CD8-positive, alpha-beta memory T cell (primary cell): ENCODE data around the gene EIF3K. TPM values are rescaled to one million over a fixed set of nuclear protein-coding genes. Genes with fewer than 3 reads are reported as not detected.
A peak's percentile ranks its signal among the peaks of the same experiment; 100 is the strongest.
"Not testable (repeated sequence)": the region's sequence is repeated elsewhere in the genome, so short reads cannot be mapped to it uniquely, and the experiment has no call there.

Source experiments
- CTCF ChIA-PET: fragments of 350-600 bp; sonication (Branson Sonifier 250); formaldehyde crosslinking; loops from one replicate; lab custom pipeline; 2021; ENCODE audit warnings: antibody characterized with exemption; lab: Charles Lee
- POLR2A ChIA-PET: fragments of 350-600 bp; sonication (Branson Sonifier 250); formaldehyde crosslinking; loops from one replicate; lab custom pipeline; 2021; ENCODE audit warnings: antibody characterized with exemption; lab: Charles Lee
- DNase-seq, 5 donors: peaks; one replicate each; pipeline versions ENCODE4 v3.0.0 to v3.0.0-alpha.2; 2020 to 2022; ENCODE audit warnings: mixed read lengths in 1 of 5
- H3K27ac ChIP-seq: one replicate; pipeline ENCODE4 v1.7.0; 2013; ENCODE audit warnings: low read depth, mild to moderate bottlenecking, low read length, moderate library complexity
- H3K27me3 ChIP-seq: 2 replicates; pipeline ENCODE4 v1.7.0; 2013; ENCODE audit warnings: low read length, mild to moderate bottlenecking; ENCODE audit not compliant: insufficient read depth, poor library complexity, severe bottlenecking
- H3K36me3 ChIP-seq: 2 replicates; pipeline ENCODE4 v1.7.0; 2013; ENCODE audit warnings: mild to moderate bottlenecking, low read length, moderate library complexity; ENCODE audit not compliant: insufficient read depth
- H3K4me1 ChIP-seq: 2 replicates; pipeline ENCODE4 v1.7.0; 2013; ENCODE audit warnings: mild to moderate bottlenecking, low read length, moderate library complexity; ENCODE audit not compliant: insufficient read depth
- H3K4me3 ChIP-seq: 2 replicates; pipeline ENCODE4 v1.7.0; 2013; ENCODE audit warnings: mild to moderate bottlenecking, low read length
- H3K9me3 ChIP-seq: 2 replicates; pipeline ENCODE4 v1.7.0; 2013; ENCODE audit warnings: mild to moderate bottlenecking, low read length
- H3K27ac Mint-ChIP-seq, 8 donors: one replicate each; pipeline ENCODE4 v1.8.0; 2020 to 2021; ENCODE audit warnings: mixed read lengths in 8 of 8, mild to moderate bottlenecking in 6 of 8, inconsistent platforms in 3 of 8, moderate library complexity in 3 of 8
- H3K27me3 Mint-ChIP-seq, 2 donors: one replicate each; pipeline ENCODE4 v1.8.0; 2020 to 2021; ENCODE audit warnings: mixed read lengths in 2 of 2, mild to moderate bottlenecking in 1 of 2, moderate library complexity in 1 of 2
- H3K36me3 Mint-ChIP-seq, 3 donors: one replicate each; pipeline ENCODE4 v1.8.0; 2020 to 2021; ENCODE audit warnings: mixed read lengths in 3 of 3, inconsistent platforms in 1 of 3, mild to moderate bottlenecking in 1 of 3
- H3K4me1 Mint-ChIP-seq, 3 donors: one replicate each; pipeline ENCODE4 v1.8.0; 2020 to 2021; ENCODE audit warnings: mixed read lengths in 3 of 3, inconsistent platforms in 1 of 3, mild to moderate bottlenecking in 1 of 3
- H3K4me3 Mint-ChIP-seq, 7 donors: one replicate each; pipeline ENCODE4 v1.8.0; 2020 to 2021; ENCODE audit warnings: mixed read lengths in 7 of 7, mild to moderate bottlenecking in 6 of 7, moderate library complexity in 4 of 7, inconsistent platforms in 2 of 7
- H3K9me3 Mint-ChIP-seq, 5 donors: one replicate each; pipeline ENCODE4 v1.8.0; 2020 to 2022; ENCODE audit warnings: mixed read lengths in 5 of 5, mild to moderate bottlenecking in 3 of 5, moderate library complexity in 2 of 5, inconsistent platforms in 1 of 5
- polyA plus RNA-seq: library from polyadenylated mRNA; unstranded; fragments of 300-500 nt; fragmentation: Illumina TruSeq; gene quantifications from one replicate; pipeline ENCODE4 v1.2.3, GENCODE V29; 2021
- total RNA-seq, 2 experiments: library from RNA; stranded (reverse); gene quantifications; one replicate each; pipeline ENCODE4 v1.2.3, GENCODE V29; 2021

Gene EIF3K
- total and polyA plus RNA-seq, 3 experiments from 2014 or later, result 275 to 401 (median 282) TPM

DNA sequence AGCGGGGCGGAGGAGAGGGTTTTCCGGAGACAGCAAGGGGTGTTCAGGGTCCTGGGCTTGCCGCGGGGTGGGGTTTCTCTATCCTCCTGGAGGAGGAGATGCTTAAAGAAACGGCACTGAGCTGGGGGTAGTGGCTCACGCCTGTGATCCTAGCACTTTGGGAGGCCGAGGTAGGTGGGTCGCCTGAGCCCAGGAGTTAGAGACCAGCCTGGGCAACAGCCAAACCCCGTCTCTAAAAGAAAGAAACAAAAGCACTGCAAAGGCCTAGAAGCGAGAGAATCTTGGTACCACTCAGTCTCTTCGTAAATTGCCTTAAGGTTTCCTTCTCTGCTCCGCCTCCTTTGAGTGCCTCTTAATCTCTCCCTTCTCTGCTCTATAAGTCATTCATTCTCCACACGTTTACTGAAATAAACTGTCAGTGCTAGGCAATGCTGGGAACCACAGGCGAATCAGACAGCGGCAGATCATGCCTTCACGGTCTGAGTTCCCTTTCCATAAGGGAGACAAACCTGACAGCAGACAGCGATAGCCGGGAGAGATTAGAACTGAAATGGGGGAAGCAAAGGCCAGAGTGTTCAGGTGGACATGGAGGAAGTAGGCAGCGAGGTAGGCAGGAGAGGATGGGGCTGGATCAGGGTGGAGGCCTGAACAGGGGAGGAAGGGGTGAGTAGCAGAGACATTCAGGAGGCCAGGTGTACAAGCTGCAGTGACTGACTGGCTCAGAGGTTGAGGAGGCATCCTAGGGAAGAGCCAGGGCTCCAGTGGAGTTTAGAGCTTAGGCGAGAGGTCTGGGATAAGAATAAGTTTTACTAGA is 580 bp downstream of the EIF3K start:
- Histone ChIP-seq H3K4me3 (peak overlapping the region; percentile 75), H3K27me3 (no peaks in the 10 kb centered on the region), H3K4me1 (peaks cover 38% of the 10 kb centered on the region), H3K9me3 (no peaks in the 10 kb centered on the region), H3K27ac (peak overlapping the region; percentile 85), H3K36me3 (peaks cover 25% of the 10 kb centered on the region)
- Mint-ChIP-seq H3K4me3 (peak overlapping the region; percentile 96 to 100 (median 99)), H3K27ac (peak overlapping the region; percentile 92 to 100 (median 99)), H3K36me3 (peaks cover 3 to 73% (median 7%) of the 10 kb centered on the region in 3 donors), H3K27me3 (no peaks in the 10 kb centered on the region), H3K9me3 (no peaks in the 10 kb centered on the region), H3K4me1 (peaks cover 44 to 63% (median 55%) of the 10 kb centered on the region in 3 donors)
- POLR2A ChIA-PET, result interaction anchor here (0.6 to 1.7 kb wide), 10 partner anchors 28 to 311 kb away, joined by 3 to 10 read pairs (median 4); partner anchors contain the start of genes ACTN4, ECH1, FAM98C and MRPS12
- DNase-seq, result no peak
- CTCF ChIA-PET, result interaction anchor here (0.5 to 5.7 kb wide), 14 partner anchors 16 to 311 kb away, joined by 3 to 43 read pairs (median 4); partner anchors contain the start of genes FAM98C, MRPS12 and SARS2

DNA sequence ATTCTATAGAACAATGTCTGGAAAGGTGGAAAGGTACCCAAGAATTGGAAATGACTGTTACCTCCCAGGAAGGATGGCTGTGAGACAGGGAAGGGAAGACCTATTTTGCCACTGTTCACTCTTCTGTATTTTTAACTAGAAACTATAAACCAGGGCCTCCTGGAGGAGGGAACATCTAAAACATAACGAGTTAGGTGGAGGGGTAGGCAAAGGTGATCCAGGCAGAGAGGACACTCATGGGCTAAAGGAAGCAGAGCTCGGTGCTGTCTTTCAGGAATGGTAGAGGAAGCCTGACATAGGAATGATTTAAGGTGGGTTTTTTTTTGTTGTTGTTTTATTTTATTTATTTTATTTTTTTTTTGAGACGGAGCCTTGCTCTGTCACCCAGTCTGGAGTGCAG is 5.8 kb downstream of the EIF3K start:
- DNase-seq, result no peak
- Histone ChIP-seq H3K4me1 (peaks cover 7% of the 10 kb centered on the region), H3K27me3 (no peaks in the 10 kb centered on the region), H3K36me3 (peaks cover 52% of the 10 kb centered on the region), H3K9me3 (no peaks in the 10 kb centered on the region), H3K4me3 (no peak overlapping the region), H3K27ac (no peak overlapping the region)
- peak overlapping the region in 1 of 8 donors; percentile 68 for H3K27ac Mint-ChIP-seq
- POLR2A ChIA-PET, result interaction anchor here (0.6 kb wide), 1 partner anchor 9 kb away, joined by 3 read pairs; no protein-coding TSS in a partner anchor
- H3K9me3 Mint-ChIP-seq, result no peaks in the 10 kb centered on the region
- CTCF ChIA-PET, result no interaction called here
- H3K4me1 Mint-ChIP-seq, result peaks cover 6 to 16% (median 10%) of the 10 kb centered on the region in 3 donors
- H3K4me3 Mint-ChIP-seq, result no peak overlapping the region
- H3K36me3 Mint-ChIP-seq, result peaks cover 0 to 87% (median 22%) of the 10 kb centered on the region in 3 donors
- no peaks in the 10 kb centered on the region for H3K27me3 Mint-ChIP-seq

DNA sequence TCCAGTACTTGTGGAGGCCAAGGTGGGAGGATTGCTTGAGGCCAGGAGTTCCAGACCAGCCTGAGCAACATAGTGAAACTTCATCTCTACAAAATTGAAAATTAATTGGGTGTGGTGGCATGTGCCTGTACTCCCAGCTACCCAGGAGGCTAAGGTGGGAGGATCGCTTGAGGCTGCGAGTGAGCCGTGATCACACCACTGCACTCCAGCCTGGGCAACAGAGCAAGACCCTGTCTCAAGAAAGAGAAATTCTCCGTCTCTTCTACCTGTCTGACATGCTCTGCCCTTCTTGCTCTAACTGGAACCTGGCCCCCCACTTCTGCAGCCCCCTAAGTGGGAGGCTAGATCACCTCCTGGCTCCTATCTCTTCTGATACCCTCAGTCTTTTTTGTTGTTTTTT is 7.4 kb downstream of the EIF3K start:
- no peak overlapping the region for H3K4me3 Mint-ChIP-seq
- H3K4me1 Mint-ChIP-seq, result peaks cover under 1 to 8% (median 3%) of the 10 kb centered on the region in 3 donors
- no peaks in the 10 kb centered on the region for H3K4me1 ChIP-seq
- no peaks in the 10 kb centered on the region for H3K9me3 ChIP-seq
- peaks cover 46% of the 10 kb centered on the region for H3K36me3 ChIP-seq
- peaks cover 0 to 90% (median 23%) of the 10 kb centered on the region in 3 donors for H3K36me3 Mint-ChIP-seq
- H3K27ac Mint-ChIP-seq, result no peak overlapping the region
- H3K9me3 Mint-ChIP-seq, result no peaks in the 10 kb centered on the region
- CTCF ChIA-PET, result interaction anchor here (1.7 kb wide), 1 partner anchor 9 kb away, joined by 6 read pairs; the partner anchor contains the start of genes EIF3K and MAP4K1
- no peak overlapping the region for H3K27ac ChIP-seq
- DNase-seq, result no peak
- POLR2A ChIA-PET, result no interaction called here
- no peaks in the 10 kb centered on the region for H3K27me3 ChIP-seq
- H3K27me3 Mint-ChIP-seq, result no peaks in the 10 kb centered on the region
- H3K4me3 ChIP-seq, result no peak overlapping the region

DNA sequence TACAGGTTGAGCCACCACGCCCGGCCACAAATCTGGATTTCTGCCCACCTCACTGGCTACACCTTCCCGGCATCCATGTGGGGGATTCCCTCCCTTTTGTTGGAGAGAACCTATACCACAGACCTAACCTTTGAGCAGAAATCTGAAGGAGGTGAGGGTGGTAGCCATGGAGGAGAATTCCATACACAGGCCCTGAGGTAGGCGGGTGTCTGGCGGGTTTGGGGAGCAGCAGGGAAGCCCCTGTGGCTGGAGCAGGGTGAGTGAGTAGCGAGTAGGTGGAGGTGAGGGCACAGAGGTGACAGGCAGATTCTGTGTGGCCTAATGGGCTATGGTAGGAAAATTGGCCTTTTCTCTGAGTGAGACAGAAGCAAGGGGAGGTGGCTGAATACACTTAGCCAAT is 10.6 kb downstream of the EIF3K start:
- Mint-ChIP-seq H3K27ac (no peak overlapping the region), H3K27me3 (no peaks in the 10 kb centered on the region), H3K9me3 (no peaks in the 10 kb centered on the region), H3K4me3 (no peak overlapping the region), H3K36me3 (peaks cover 1 to 80% (median 32%) of the 10 kb centered on the region in 3 donors), H3K4me1 (peaks cover 3 to 8% (median 7%) of the 10 kb centered on the region in 3 donors)
- Histone ChIP-seq H3K4me3 (no peak overlapping the region), H3K27me3 (no peaks in the 10 kb centered on the region), H3K4me1 (peaks cover 3% of the 10 kb centered on the region), H3K36me3 (peaks cover 36% of the 10 kb centered on the region), H3K27ac (no peak overlapping the region), H3K9me3 (no peaks in the 10 kb centered on the region)
- ChIA-PET POLR2A (no interaction called here), CTCF (interaction anchor here (1.9 kb wide), 1 partner anchor 11 kb away, joined by 4 read pairs; the partner anchor contains the start of gene EIF3K)
- DNase-seq, result no peak

DNA sequence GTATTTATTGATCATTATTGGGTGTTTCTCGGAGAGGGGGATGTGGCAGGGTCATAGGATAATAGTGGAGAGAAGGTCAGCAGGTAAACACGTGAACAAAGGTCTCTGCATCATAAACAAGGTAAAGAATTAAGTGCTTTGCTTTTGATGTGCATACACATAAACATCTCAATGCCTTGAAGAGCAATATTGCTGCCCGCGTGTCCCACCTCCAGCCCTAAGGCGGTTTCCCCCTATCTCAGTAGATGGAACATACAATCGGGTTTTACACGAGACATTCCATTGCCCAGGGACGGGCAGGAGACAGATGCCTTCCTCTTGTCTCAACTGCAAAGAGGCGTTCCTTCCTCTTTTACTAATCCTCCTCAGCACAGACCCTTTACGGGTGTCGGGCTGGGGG is 12.3 kb downstream of the EIF3K start:
- H3K9me3 Mint-ChIP-seq, H3K27ac Mint-ChIP-seq, DNase-seq, H3K4me3 Mint-ChIP-seq, H3K4me3 ChIP-seq, POLR2A ChIA-PET, H3K27me3 ChIP-seq, CTCF ChIA-PET, H3K27me3 Mint-ChIP-seq, H3K27ac ChIP-seq, H3K9me3 ChIP-seq: not testable (repeated sequence)
- H3K36me3 Mint-ChIP-seq, result peaks cover 5 to 76% (median 28%) of the 10 kb centered on the region in 3 donors
- H3K36me3 ChIP-seq, result peaks cover 37% of the 10 kb centered on the region
- H3K4me1 ChIP-seq, result peaks cover 20% of the 10 kb centered on the region
- peaks cover 19 to 20% (median 19%) of the 10 kb centered on the region in 3 donors for H3K4me1 Mint-ChIP-seq

DNA sequence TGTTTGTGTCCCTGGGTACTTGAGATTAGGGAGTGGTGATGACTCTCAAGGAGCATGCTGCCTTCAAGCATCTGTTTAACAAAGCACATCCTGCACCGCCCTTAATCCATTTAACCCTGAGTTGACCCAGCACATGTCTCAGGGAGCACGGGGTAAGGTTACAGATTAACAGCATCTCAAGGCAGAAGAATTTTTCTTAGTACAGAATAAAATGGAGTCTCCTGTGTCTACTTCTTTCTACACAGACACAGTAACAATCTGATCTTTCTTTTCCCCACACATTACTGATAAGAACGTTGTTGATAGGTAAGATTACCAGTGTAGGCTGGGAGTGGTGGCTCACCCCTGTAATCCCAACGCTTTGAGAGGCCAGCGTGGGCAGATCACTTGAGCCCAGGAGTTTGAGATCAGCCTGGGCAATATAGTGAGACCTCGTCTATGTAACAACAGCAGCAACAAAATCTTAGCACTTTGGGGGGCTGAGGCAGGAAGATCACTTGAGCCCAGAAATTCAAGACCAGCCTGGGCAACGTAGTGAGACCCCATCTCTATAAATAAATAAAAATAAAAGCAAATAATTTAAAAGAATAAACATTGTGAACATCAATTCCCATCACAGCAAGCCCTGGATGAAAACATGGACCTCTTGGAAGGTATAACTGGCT is 13.0 kb downstream of the EIF3K start:
- Histone ChIP-seq H3K4me1 (peaks cover 27% of the 10 kb centered on the region), H3K36me3 (peaks cover 34% of the 10 kb centered on the region)
- H3K27ac ChIP-seq, H3K9me3 Mint-ChIP-seq, H3K9me3 ChIP-seq, H3K27me3 ChIP-seq, H3K4me3 ChIP-seq, H3K27ac Mint-ChIP-seq, DNase-seq, POLR2A ChIA-PET, H3K27me3 Mint-ChIP-seq: not testable (repeated sequence)
- peaks cover 5 to 73% (median 28%) of the 10 kb centered on the region in 3 donors for H3K36me3 Mint-ChIP-seq
- peaks cover 26% of the 10 kb centered on the region in 3 donors for H3K4me1 Mint-ChIP-seq
- CTCF ChIA-PET, result interaction anchor here (7.0 kb wide), 1 partner anchor 117 kb away, joined by 79 read pairs; no protein-coding TSS in a partner anchor
- H3K4me3 Mint-ChIP-seq, result peak overlapping the region in 1 of 7 donors; percentile 51

DNA sequence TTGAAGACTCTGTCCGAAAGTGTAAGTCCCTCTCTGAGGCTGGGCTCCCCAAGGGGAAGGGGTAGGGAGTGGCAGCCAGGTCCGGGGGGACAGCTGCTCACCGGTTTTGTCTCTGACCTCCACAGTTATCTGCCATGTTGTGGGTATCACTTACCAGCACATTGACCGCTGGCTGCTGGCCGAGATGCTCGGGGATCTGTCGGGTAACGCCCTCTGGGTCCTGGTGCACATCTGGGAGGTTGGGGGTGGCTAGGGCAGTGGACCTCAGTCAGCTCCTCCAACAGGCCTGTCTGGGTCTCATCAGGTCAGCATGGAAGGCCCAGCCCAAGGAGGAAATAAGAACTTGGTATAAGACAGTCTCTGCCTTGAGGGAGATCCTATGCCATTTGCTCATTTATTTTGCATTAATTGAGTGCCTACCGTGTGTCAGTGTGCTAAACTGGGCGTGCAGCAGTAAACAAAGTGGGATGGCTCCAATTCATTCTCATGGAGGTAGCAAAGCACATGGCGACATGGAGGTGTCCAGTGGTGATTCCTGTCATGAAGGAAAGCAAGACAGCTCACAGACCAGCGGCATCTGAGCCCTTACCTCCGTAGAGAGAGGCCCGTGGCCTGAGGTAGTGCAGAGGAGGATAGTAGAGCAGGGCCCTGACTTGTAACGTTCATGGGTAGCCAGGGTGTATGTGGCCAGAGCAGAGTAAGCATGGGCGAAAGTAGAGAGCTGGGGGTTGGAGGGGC is 13.7 kb downstream of the EIF3K start:
- POLR2A ChIA-PET, result no interaction called here
- no peak overlapping the region for H3K4me3 ChIP-seq
- H3K27ac ChIP-seq, result no peak overlapping the region
- Mint-ChIP-seq H3K4me1 (peaks cover 31 to 33% (median 33%) of the 10 kb centered on the region in 3 donors), H3K27ac (peak overlapping the region in 3 of 8 donors; percentile 20 to 79 (median 51)), H3K27me3 (no peaks in the 10 kb centered on the region), H3K9me3 (no peaks in the 10 kb centered on the region), H3K36me3 (peaks cover 5 to 67% (median 27%) of the 10 kb centered on the region in 3 donors), H3K4me3 (no peak overlapping the region)
- peaks cover 34% of the 10 kb centered on the region for H3K36me3 ChIP-seq
- no peaks in the 10 kb centered on the region for H3K27me3 ChIP-seq
- H3K4me1 ChIP-seq, result peaks cover 30% of the 10 kb centered on the region
- no peak for DNase-seq
- no peaks in the 10 kb centered on the region for H3K9me3 ChIP-seq
- CTCF ChIA-PET, result interaction anchor here (0.7 to 7.0 kb wide), 7 partner anchors 13 to 229 kb away, joined by 3 to 79 read pairs (median 9); partner anchors contain the start of genes EIF3K, FAM98C and MAP4K1
